HG03442 (cell line): ENCODE measurements around the gene ROBO4.

Experiments used
- ATAC-seq: cut with Tn5 transposase; IDR thresholded peaks from one replicate; pipeline ENCODE4 v1.9.1; 2021; ENCODE audit warnings: mild to moderate bottlenecking, moderate library complexity; ENCODE audit not compliant: unreplicated experiment

Gene ROBO4

GRCh38 chr11:124890683-124891372 lies 6.8 kb downstream of the ROBO4 start:
- ATAC-seq = no peak

- no peak for ATAC-seq
Observed at GRCh38 chr11:124890151-124890550, 7.5 kb downstream of the ROBO4 start.

GRCh38 chr11:124889191-124890091 lies 8.2 kb downstream of the ROBO4 start:
- no peak for ATAC-seq

GRCh38 chr11:124887667-124888013 lies 10.0 kb downstream of the ROBO4 start:
- no peak for ATAC-seq

GRCh38 chr11:124886978-124887666 lies 10.5 kb downstream of the ROBO4 start:
- ATAC-seq = no peak

- ATAC-seq = no peak
Observed at GRCh38 chr11:124886476-124886875, 11.2 kb downstream of the ROBO4 start.

GRCh38 chr11:124884869-124885479 lies 12.7 kb downstream of the ROBO4 start:
- no peak for ATAC-seq

- ATAC-seq = no peak
Observed at GRCh38 chr11:124884340-124884739, 13.3 kb downstream of the ROBO4 start.

GRCh38 chr11:124882339-124883071 lies 15.2 kb downstream of the ROBO4 start:
- ATAC-seq = no peak

GRCh38 chr11:124880958-124881357 lies 16.7 kb downstream of the ROBO4 start:
- no peak for ATAC-seq

GRCh38 chr11:124880290-124880611 lies 17.4 kb downstream of the ROBO4 start:
- ATAC-seq = no peak

- no peak for ATAC-seq
Observed at GRCh38 chr11:124879493-124880289, 18.0 kb downstream of the ROBO4 start.

GRCh38 chr11:124878759-124879492 lies 18.7 kb downstream of the ROBO4 start:
- ATAC-seq = no peak

- no peak for ATAC-seq
Observed at GRCh38 chr11:124877910-124878758, 19.5 kb downstream of the ROBO4 start.

- ATAC-seq = no peak
Observed at GRCh38 chr11:124877631-124877909, 20.1 kb downstream of the ROBO4 start.

GRCh38 chr11:124876818-124877630 lies 20.6 kb downstream of the ROBO4 start:
- ATAC-seq = no peak

- peak; percentile 86 for ATAC-seq
Observed at GRCh38 chr11:124875943-124876817, 21.5 kb downstream of the ROBO4 start.
